Stomach (tissue), 9 donors: ENCODE data around the gene BABAM2. TPM values are rescaled to one million over a fixed set of nuclear protein-coding genes. Genes with fewer than 3 reads are reported as not detected.

ENCODE experiments used
- DNase-seq, 2 donors: peaks; one replicate each; pipeline versions ENCODE4 v3.0.0 to v3.0.0-alpha.2; 2013 to 2019
- H3K27ac ChIP-seq, 5 donors: fragments of 200-600 bp in 4 of 5; sonication (generic) in 4 of 5; one replicate each; pipeline ENCODE4 v1.5.1; 2013 to 2019; ENCODE audit warnings: mild to moderate bottlenecking in 1 of 5, moderate library complexity in 1 of 5
- H3K27me3 ChIP-seq, 3 donors: fragments of 200-600 bp; sonication (generic); one replicate each; pipeline ENCODE4 v1.5.1; 2017 to 2019; ENCODE audit warnings: mixed run types in 1 of 3
- H3K36me3 ChIP-seq, 4 donors: fragments of 200-600 bp; sonication (generic); 1 replicate in 3 of 4; 2 replicates in 1 of 4; pipeline ENCODE4 v1.5.1; 2016 to 2019
- H3K4me1 ChIP-seq, 4 donors: fragments of 200-600 bp; sonication (generic); one replicate each; pipeline ENCODE4 v1.5.1; 2016 to 2019
- H3K4me3 ChIP-seq, 4 donors: fragments of 200-600 bp; sonication (generic) in 3 of 4; one replicate each; pipeline ENCODE4 v1.5.1; 2016 to 2019; ENCODE audit warnings: mild to moderate bottlenecking in 1 of 4
- H3K9me3 ChIP-seq, 4 donors: fragments of 200-600 bp; sonication (generic); one replicate each; pipeline ENCODE4 v1.5.1; 2016 to 2019
- EP300 ChIP-seq: sonication (generic); formaldehyde crosslinking; IDR thresholded peaks from one replicate; pipeline ENCODE4 v1.6.1; 2017; ENCODE audit warnings: antibody characterized with exemption
- POLR2A ChIP-seq, 4 donors: fragments of 450-650 bp; IDR thresholded peaks; one replicate each; pipeline ENCODE4 v1.6.1; 2016; ENCODE audit warnings: antibody characterized with exemption in 4 of 4, control low read depth in 2 of 4, mild to moderate bottlenecking in 1 of 4, moderate library complexity in 1 of 4
- POLR2AphosphoS5 ChIP-seq, 3 donors: sonication (generic); formaldehyde crosslinking; IDR thresholded peaks; one replicate each; pipeline ENCODE4 v1.6.1; 2016; ENCODE audit warnings: antibody characterized with exemption in 3 of 3
- WGBS, 5 donors: extraction: QIAGEN DNeasy Blood & Tissue Kit in 3 of 5; methylation state at CpG; one replicate each; pipeline versions ENCODE4 v1.1.5 to v1.1.7; 2013 to 2018; 5-methylcytosine and 5-hydroxymethylcytosine counted together
- intact Hi-C: fragments of 100-400 bp; cut with DNase I; formaldehyde crosslinking; loops from one replicate; pipeline ENCODE4 v1.15.1; 2023; ENCODE audit warnings: low total_unique reads
- polyA plus RNA-seq, 3 donors: library from polyadenylated mRNA; stranded (reverse); fragments of 200-250 nt; gene quantifications; one replicate each; pipeline ENCODE4 v1.2.3, GENCODE V29; 2013
- total RNA-seq, 5 donors: library from RNA; depleted of rRNA; stranded (reverse); fragments of >200 nt; gene quantifications; one replicate each; pipeline versions ENCODE4 v1.1.0 to v1.2.3, GENCODE V29; 2014 to 2016
- TF ChIP-seq, protein P1 (sequence below), 7 experiments: fragments of 450-650 bp in 4 of 7; fragments of 200-600 bp in 3 of 7; sonication (generic) in 3 of 7; IDR thresholded peaks; one replicate each; pipeline ENCODE4 v1.5.1; 2016 to 2019; ENCODE audit warnings: antibody characterized with exemption in 7 of 7, control low read depth in 2 of 7, mild to moderate bottlenecking in 1 of 7
- donor health status: healthy with polysubstance abuse.
- donor health status: Bipolar disorder and iron deficiency.
- donor health status: healthy.

Gene BABAM2
- total and polyA plus RNA-seq, 8 donors, result 14.2 to 41.4 (median 22.8) TPM

DNA sequence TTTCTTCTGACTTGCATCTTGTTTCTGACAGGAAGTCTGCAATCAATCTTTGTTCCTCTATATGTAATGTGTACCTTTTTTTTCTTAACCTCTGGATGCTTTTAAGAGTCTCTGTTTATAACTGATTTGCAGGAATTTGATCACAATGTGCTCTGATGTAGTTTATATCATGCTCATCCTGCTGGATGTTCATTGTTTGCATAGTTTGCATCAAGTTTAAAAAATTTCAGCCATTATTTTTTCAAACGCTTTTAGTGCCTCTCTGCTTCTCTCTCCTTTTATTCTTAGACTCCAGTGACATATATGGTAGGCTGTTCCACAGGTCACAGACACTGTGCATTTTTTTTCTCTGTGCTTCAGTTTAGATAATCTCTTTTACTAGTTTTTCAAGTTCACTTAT lies 24.3 kb upstream of the BABAM2 start:
- WGBS, 5 donors, result 68 to 84% (median 76%) methylated on average over 1 of the region's 1 CpG
- no peak overlapping the region for H3K4me3 ChIP-seq
- no peaks in the 10 kb centered on the region for H3K27me3 ChIP-seq
- no peaks in the 10 kb centered on the region for H3K36me3 ChIP-seq
- DNase-seq, result no peak
- intact Hi-C loops, result no loop called here
- TF ChIP-seq POLR2AphosphoS5 (IDR thresholded peaks at IDR 0.05) (no peak), EP300 (no peak), POLR2A (IDR thresholded peaks at IDR 0.05) (no peak)
- TF ChIP-seq, protein P1, sequence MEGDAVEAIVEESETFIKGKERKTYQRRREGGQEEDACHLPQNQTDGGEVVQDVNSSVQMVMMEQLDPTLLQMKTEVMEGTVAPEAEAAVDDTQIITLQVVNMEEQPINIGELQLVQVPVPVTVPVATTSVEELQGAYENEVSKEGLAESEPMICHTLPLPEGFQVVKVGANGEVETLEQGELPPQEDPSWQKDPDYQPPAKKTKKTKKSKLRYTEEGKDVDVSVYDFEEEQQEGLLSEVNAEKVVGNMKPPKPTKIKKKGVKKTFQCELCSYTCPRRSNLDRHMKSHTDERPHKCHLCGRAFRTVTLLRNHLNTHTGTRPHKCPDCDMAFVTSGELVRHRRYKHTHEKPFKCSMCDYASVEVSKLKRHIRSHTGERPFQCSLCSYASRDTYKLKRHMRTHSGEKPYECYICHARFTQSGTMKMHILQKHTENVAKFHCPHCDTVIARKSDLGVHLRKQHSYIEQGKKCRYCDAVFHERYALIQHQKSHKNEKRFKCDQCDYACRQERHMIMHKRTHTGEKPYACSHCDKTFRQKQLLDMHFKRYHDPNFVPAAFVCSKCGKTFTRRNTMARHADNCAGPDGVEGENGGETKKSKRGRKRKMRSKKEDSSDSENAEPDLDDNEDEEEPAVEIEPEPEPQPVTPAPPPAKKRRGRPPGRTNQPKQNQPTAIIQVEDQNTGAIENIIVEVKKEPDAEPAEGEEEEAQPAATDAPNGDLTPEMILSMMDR (IDR thresholded peaks at IDR 0.05), result no peak
- H3K27ac ChIP-seq, result no peak overlapping the region
- no peaks in the 10 kb centered on the region for H3K4me1 ChIP-seq
- H3K9me3 ChIP-seq, result no peaks in the 10 kb centered on the region

DNA sequence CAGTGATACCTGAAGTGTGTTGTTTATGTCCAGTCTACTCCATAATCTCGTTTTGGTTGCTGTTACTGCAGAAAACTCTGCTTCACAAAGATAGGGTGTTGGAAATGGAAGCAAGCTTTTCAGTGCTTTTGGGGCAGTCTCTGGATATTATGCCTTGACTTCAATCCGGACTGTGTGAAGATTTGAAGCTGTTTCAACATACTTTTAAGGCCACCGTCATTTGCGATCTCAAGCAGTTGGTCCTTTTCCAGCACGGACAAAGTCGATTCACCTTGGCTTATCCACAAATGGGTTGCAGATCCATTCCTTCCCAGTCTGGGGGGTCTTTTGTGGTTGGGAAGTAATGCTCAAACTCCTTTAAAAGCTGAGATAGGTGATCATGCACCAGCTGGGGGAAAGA lies 20.8 kb upstream of the BABAM2 start:
- 86 to 88% (median 87%) methylated on average over 6 of the region's 6 CpGs for WGBS, 5 donors
- no peak overlapping the region for H3K27ac ChIP-seq
- intact Hi-C loops, result no loop called here
- H3K36me3 ChIP-seq, result no peaks in the 10 kb centered on the region
- no peaks in the 10 kb centered on the region for H3K27me3 ChIP-seq
- no peak for DNase-seq
- H3K4me3 ChIP-seq, result no peak overlapping the region
- no peaks in the 10 kb centered on the region for H3K4me1 ChIP-seq
- H3K9me3 ChIP-seq, result no peaks in the 10 kb centered on the region
- TF ChIP-seq EP300 (no peak), POLR2A (IDR thresholded peaks at IDR 0.05) (no peak), POLR2AphosphoS5 (IDR thresholded peaks at IDR 0.05) (no peak)
- TF ChIP-seq, protein P1 (IDR thresholded peaks at IDR 0.05), result no peak

DNA sequence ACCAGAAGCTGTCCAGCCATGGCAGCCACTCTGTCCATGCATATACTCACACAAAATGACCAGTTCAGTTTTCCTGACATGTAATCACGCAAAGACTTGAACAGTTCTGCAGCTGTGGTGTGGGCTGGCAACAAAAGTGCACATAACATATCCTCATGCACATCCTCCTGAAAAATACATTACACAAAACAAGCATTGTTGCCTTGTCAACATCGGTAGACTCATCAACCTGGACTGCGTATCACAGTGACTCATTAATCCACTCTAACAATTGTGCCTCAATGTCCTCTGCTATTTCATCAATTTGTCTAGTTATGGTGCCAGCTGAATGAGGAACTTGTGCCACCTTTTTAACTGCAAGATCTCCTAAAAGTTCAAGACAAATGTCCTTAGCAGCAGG lies 19.8 kb upstream of the BABAM2 start:
- no peaks in the 10 kb centered on the region for H3K27me3 ChIP-seq

DNA sequence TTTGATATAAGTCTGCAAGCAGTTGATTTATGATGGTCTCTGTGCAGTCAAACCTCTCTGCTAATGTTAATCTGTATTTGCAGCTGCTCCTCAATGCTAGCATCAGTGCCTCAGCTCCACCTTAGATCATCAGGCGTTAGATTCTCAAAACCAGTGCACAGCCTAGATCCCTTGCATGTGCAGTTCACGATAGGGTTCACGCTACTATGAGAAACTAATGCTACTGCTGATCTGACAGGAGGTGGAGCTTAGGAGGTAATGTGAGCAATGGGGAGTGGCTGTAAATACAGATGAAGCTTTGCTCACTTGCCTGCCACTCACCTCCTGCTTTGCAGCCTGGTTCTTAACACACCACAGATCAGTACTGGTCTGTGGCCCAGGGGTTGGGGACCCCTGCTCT lies 18.7 kb upstream of the BABAM2 start:
- Histone ChIP-seq H3K36me3 (no peaks in the 10 kb centered on the region), H3K4me3 (no peak overlapping the region), H3K9me3 (peaks cover 0 to 8% (median 5%) of the 10 kb centered on the region in 4 donors), H3K27me3 (no peaks in the 10 kb centered on the region), H3K27ac (no peak overlapping the region), H3K4me1 (no peaks in the 10 kb centered on the region)
- 82 to 96% (median 90%) methylated on average over 3 of the region's 3 CpGs for WGBS, 5 donors
- DNase-seq, result peak in 1 of 2 donors; percentile 15
- intact Hi-C loops, result no loop called here
- TF ChIP-seq POLR2A (IDR thresholded peaks at IDR 0.05) (no peak), POLR2AphosphoS5 (IDR thresholded peaks at IDR 0.05) (no peak)
- TF ChIP-seq, protein P1 (IDR thresholded peaks at IDR 0.05), result no peak

More for the DNA sequence above, 19.8 kb upstream of the BABAM2 start:
- WGBS, 5 donors, result 91 to 98% (median 94%) methylated on average over 3 of the region's 3 CpGs
- DNase-seq, result no peak
- intact Hi-C loops, result no loop called here
- no peak for TF ChIP-seq EP300
- no peak for TF ChIP-seq POLR2AphosphoS5 (IDR thresholded peaks at IDR 0.05)
- Histone ChIP-seq H3K36me3 (no peaks in the 10 kb centered on the region), H3K4me1 (no peaks in the 10 kb centered on the region), H3K4me3 (no peak overlapping the region), H3K27ac (no peak overlapping the region), H3K9me3 (no peaks in the 10 kb centered on the region)

DNA sequence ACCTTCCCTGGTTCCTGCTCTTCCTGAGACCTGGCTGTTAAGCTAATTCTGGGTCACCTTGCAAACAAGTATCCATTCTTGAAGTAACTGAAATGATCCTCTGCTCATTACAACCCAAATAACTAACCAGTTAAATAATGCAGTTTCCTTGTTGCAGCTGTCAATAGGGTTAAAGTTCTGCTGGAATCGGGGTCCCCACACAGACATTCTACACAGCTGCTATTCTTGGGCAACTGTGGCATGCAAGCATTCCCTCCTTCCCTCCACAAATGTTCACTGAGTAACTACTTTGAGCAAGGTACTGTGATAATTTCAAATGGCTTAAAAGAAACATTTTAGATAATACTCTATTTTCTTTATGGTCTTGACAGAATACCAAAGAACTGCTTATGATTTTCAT lies 17.4 kb upstream of the BABAM2 start:
- intact Hi-C loops, result no loop called here
- Histone ChIP-seq H3K27ac (no peak overlapping the region), H3K27me3 (no peaks in the 10 kb centered on the region), H3K4me3 (no peak overlapping the region), H3K36me3 (no peaks in the 10 kb centered on the region), H3K4me1 (no peaks in the 10 kb centered on the region), H3K9me3 (peaks cover 0 to 8% (median 6%) of the 10 kb centered on the region in 4 donors)
- TF ChIP-seq POLR2AphosphoS5 (IDR thresholded peaks at IDR 0.05), result no peak
- TF ChIP-seq EP300, result no peak
- TF ChIP-seq POLR2A (IDR thresholded peaks at IDR 0.05), result no peak
- TF ChIP-seq, protein P1 (IDR thresholded peaks at IDR 0.05), result no peak
- whole genome bisulfite sequencing, 5 donors, result 46 to 88% (median 81%) methylated on average over 1 of the region's 1 CpG
- no peak for DNase-seq
